ENCODE measurements around the gene FEM1C. TPM values are rescaled to one million over a fixed set of nuclear protein-coding genes. Genes with fewer than 3 reads are reported as not detected.

FEM1C gene
- total and polyA plus RNA-seq, 10 of the 15 experiments (the other 5 are each of a cell fraction or from before 2014, with no cell fraction given): 1.9 to 15.6 (median 8.0) TPM

DNA sequence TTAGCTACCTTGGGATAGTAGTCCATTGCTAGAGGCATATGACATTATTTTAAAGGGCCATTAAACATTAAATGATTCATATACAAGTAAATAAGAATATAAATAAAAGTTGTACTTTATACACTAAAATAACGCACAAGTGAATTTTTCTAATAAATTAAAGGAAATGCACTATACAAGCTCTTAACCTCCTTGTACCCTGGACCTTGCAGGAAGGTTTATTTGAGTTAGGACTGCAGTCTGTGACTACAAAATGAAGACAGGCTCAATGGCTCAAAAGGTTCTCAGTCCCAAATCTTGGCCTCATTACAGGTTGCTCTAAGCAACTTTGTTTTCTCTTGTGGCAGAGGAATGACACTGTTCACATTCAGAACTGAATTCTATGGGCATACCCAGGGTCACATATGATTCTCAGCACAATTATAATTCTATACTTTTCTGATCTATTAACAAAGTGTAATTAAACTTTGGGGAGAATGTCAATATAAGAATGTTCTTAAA lies 34.4 kb downstream of the FEM1C start (continued):
- TF ChIP-seq, protein P1, sequence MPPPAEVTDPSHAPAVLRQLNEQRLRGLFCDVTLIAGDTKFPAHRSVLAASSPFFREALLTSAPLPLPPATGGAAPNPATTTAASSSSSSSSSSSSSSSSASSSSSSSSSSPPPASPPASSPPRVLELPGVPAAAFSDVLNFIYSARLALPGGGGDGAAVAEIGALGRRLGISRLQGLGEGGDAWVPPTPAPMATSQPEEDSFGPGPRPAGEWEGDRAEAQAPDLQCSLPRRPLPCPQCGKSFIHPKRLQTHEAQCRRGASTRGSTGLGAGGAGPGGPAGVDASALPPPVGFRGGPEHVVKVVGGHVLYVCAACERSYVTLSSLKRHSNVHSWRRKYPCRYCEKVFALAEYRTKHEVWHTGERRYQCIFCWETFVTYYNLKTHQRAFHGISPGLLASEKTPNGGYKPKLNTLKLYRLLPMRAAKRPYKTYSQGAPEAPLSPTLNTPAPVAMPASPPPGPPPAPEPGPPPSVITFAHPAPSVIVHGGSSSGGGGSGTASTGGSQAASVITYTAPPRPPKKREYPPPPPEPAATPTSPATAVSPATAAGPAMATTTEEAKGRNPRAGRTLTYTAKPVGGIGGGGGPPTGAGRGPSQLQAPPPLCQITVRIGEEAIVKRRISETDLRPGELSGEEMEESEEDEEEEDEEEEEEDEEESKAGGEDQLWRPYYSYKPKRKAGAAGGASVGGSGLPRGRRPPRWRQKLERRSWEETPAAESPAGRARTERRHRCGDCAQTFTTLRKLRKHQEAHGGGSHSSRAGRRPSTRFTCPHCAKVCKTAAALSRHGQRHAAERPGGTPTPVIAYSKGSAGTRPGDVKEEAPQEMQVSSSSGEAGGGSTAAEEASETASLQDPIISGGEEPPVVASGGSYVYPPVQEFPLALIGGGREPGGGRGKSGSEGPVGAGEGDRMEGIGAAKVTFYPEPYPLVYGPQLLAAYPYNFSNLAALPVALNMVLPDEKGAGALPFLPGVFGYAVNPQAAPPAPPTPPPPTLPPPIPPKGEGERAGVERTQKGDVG (CRISPR knock-in tag; IDR thresholded peaks at IDR 0.05): no peak
- TF ChIP-seq PML (IDR thresholded peaks at IDR 0.05; ENCODE audit: low read length) (no peak), ZZZ3 (IDR thresholded peaks at IDR 0.05; ENCODE audit: control insufficient read depth, insufficient read length, low read depth) (no peak), YBX1 (IDR thresholded peaks at IDR 0.05) (no peak), ETV6 (conservative IDR thresholded peaks at IDR 0.05 in 1 of 2, IDR thresholded peaks at IDR 0.05 in 1 of 2; ENCODE audit: borderline replicate concordance in 1 of 2, low read depth in 1 of 2) (no peak)

DNA sequence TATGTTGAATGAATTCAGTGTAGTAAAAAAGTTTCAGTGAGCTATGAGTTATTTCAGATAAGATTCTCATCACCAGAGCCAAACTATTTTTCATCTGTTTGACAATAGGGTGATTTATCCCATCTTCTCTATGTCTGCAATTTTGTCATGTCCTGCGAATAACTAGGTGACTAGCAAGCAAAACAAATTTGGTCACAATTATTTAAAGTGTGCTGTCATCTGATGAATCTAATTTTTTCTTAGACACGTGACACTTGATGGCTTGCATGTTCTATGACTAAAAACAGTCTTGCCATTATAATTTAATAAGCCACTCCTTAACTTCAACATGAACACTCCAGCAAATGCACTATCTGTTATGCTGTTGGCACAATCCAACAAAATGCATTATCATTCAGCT lies 35.0 kb downstream of the FEM1C start:
- no peaks in the 10 kb centered on the region for H3K27me3 ChIP-seq (replicated peaks in 1 of 2; ENCODE audit: control insufficient read depth in 2 of 2, insufficient read depth in 2 of 2, low read length in 1 of 2)
- H3K79me2 ChIP-seq (ENCODE audit: control insufficient read depth, insufficient read depth, low read length): no peaks in the 10 kb centered on the region
- H3K9me3 ChIP-seq (replicated peaks; ENCODE audit: control insufficient read depth, insufficient read depth, low read length): no peaks in the 10 kb centered on the region
- POLR2A ChIA-PET: no interaction called here
- H3K4me2 ChIP-seq (ENCODE audit: control insufficient read depth, insufficient read depth): no peak overlapping the region
- BruUV-seq (replicated peaks): no TSS peak
- SMC1A ChIA-PET (ENCODE audit: uncharacterized antibody, unreplicated experiment): interaction anchor here (1.0 to 4.3 kb wide), 4 partner anchors 9 to 18 kb away, joined by 3 to 36 read pairs (median 4); no protein-coding TSS in a partner anchor
- intact Hi-C loops (cut with micrococcal nuclease; ENCODE audit: unreplicated experiment): no loop called here
- DNase-seq (ENCODE audit: low read depth, low spot score): no peak
- CTCF ChIA-PET: interaction anchor here (1.8 to 1.9 kb wide), 3 partner anchors 10 to 15 kb away, joined by 4 to 7 read pairs (median 5); no protein-coding TSS in a partner anchor
- WGBS (ENCODE audit: insufficient coverage, insufficient replicate concordance, low lambda C conversion rate, missing lambda C conversion rate): 53% methylated on average over 2 of the region's 2 CpGs
- no peak overlapping the region for H3K9ac ChIP-seq (ENCODE audit: control insufficient read depth, insufficient read depth, low read length)
- RAD21 ChIA-PET (ENCODE audit: unreplicated experiment): no interaction called here
- no peak for ATAC-seq
- no peak overlapping the region for H2AFZ ChIP-seq (ENCODE audit: control insufficient read depth, low read depth, low read length)
- no peak for FAIRE-seq
- in situ Hi-C loops (cut with MboI): no loop called here
- H3K4me1 ChIP-seq (ENCODE audit: control insufficient read depth, insufficient read depth, low read length): no peaks in the 10 kb centered on the region
- no peaks in the 10 kb centered on the region for H3K36me3 ChIP-seq (ENCODE audit: control insufficient read depth in 2 of 2, insufficient read depth in 2 of 2, low read length in 1 of 2)
- no peak overlapping the region for H3K4me3 ChIP-seq
- no peak overlapping the region for H3K27ac ChIP-seq (ENCODE audit: control insufficient read depth, insufficient read depth)
- H4K20me1 ChIP-seq (ENCODE audit: control insufficient read depth, insufficient read depth): no peaks in the 10 kb centered on the region
- TF ChIP-seq MYC (IDR thresholded peaks at IDR 0.05; ENCODE audit: insufficient read depth, insufficient read length, insufficient replicate concordance, low read length, severe bottlenecking) (no peak), SPI1 (IDR thresholded peaks at IDR 0.05; ENCODE audit: borderline replicate concordance, insufficient read depth, low read depth, low read length) (no peak), SMARCA5 (IDR thresholded peaks at IDR 0.05) (no peak), IRF5 (IDR thresholded peaks at IDR 0.05; ENCODE audit: borderline replicate concordance) (no peak), LARP7 (IDR thresholded peaks at IDR 0.05) (no peak), POLR2A (IDR thresholded peaks at IDR 0.05; ENCODE audit: low read depth, low read length) (no peak), SUZ12 (IDR thresholded peaks at IDR 0.05; ENCODE audit: unreplicated experiment) (no peak)
- TF ChIP-seq, protein P2, sequence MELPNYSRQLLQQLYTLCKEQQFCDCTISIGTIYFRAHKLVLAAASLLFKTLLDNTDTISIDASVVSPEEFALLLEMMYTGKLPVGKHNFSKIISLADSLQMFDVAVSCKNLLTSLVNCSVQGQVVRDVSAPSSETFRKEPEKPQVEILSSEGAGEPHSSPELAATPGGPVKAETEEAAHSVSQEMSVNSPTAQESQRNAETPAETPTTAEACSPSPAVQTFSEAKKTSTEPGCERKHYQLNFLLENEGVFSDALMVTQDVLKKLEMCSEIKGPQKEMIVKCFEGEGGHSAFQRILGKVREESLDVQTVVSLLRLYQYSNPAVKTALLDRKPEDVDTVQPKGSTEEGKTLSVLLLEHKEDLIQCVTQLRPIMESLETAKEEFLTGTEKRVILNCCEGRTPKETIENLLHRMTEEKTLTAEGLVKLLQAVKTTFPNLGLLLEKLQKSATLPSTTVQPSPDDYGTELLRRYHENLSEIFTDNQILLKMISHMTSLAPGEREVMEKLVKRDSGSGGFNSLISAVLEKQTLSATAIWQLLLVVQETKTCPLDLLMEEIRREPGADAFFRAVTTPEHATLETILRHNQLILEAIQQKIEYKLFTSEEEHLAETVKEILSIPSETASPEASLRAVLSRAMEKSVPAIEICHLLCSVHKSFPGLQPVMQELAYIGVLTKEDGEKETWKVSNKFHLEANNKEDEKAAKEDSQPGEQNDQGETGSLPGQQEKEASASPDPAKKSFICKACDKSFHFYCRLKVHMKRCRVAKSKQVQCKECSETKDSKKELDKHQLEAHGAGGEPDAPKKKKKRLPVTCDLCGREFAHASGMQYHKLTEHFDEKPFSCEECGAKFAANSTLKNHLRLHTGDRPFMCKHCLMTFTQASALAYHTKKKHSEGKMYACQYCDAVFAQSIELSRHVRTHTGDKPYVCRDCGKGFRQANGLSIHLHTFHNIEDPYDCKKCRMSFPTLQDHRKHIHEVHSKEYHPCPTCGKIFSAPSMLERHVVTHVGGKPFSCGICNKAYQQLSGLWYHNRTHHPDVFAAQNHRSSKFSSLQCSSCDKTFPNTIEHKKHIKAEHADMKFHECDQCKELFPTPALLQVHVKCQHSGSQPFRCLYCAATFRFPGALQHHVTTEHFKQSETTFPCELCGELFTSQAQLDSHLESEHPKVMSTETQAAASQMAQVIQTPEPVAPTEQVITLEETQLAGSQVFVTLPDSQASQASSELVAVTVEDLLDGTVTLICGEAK (IDR thresholded peaks at IDR 0.05; ENCODE audit: borderline replicate concordance): no peak

Data from GM12878 (cell line).